HG03159 (cell line): ENCODE data around the gene CTR9.
A peak's percentile ranks its signal among the peaks of the same experiment; 100 is the strongest.

Experiments
- ATAC-seq: cut with Tn5 transposase; IDR thresholded peaks from one replicate; pipeline ENCODE4 v1.9.1; 2021; ENCODE audit warnings: mild to moderate bottlenecking, moderate library complexity; ENCODE audit not compliant: unreplicated experiment

The CTR9 gene

GRCh38 chr11:10742460-10743208 lies 8.4 kb upstream of the CTR9 start:
- ATAC-seq: no peak

GRCh38 chr11:10743354-10744000 lies 7.6 kb upstream of the CTR9 start:
- ATAC-seq: no peak

- no peak for ATAC-seq
These were observed 6.8 kb upstream of the CTR9 start for GRCh38 chr11:10744206-10744605.

GRCh38 chr11:10746871-10747270 lies 4.2 kb upstream of the CTR9 start:
- ATAC-seq: no peak

GRCh38 chr11:10747733-10748132 lies 3.3 kb upstream of the CTR9 start:
- ATAC-seq: no peak

- ATAC-seq: no peak
These were observed 1.6 kb upstream of the CTR9 start for GRCh38 chr11:10749476-10749875.

- ATAC-seq: no peak
These were observed 515 bp downstream of the CTR9 start for GRCh38 chr11:10751581-10751940.

- ATAC-seq: no peak
These were observed 1.0 kb downstream of the CTR9 start for GRCh38 chr11:10752061-10752460.

GRCh38 chr11:10752486-10752885 lies 1.4 kb downstream of the CTR9 start:
- no peak for ATAC-seq

- no peak for ATAC-seq
These were observed 7.9 kb downstream of the CTR9 start for GRCh38 chr11:10758957-10759356.

- ATAC-seq: no peak
These were observed 10.1 kb downstream of the CTR9 start for GRCh38 chr11:10761085-10761698.

GRCh38 chr11:10762185-10762584 lies 11.1 kb downstream of the CTR9 start:
- ATAC-seq: peak; percentile 81

- ATAC-seq: peak; percentile 43
These were observed 11.9 kb downstream of the CTR9 start for GRCh38 chr11:10762913-10763421.

- ATAC-seq: no peak
These were observed 12.7 kb downstream of the CTR9 start for GRCh38 chr11:10763766-10764165.

GRCh38 chr11:10764412-10764811 lies 13.4 kb downstream of the CTR9 start:
- no peak for ATAC-seq

- peak; percentile 53 for ATAC-seq
These were observed 19.7 kb downstream of the CTR9 start for GRCh38 chr11:10770626-10771254.

- no peak for ATAC-seq
These were observed 20.4 kb downstream of the CTR9 start for GRCh38 chr11:10771457-10771856.

- no peak for ATAC-seq
These were observed 23.8 kb downstream of the CTR9 start for GRCh38 chr11:10774811-10775210.

- no peak for ATAC-seq
These were observed 26.3 kb downstream of the CTR9 start for GRCh38 chr11:10777393-10777793.

GRCh38 chr11:10777806-10778205 lies 26.8 kb downstream of the CTR9 start:
- ATAC-seq: no peak

GRCh38 chr11:10778217-10778970 lies 27.3 kb downstream of the CTR9 start:
- ATAC-seq: no peak
